DLD1 (cell line): ENCODE measurements around the gene CEP170.
"Not testable (repeated sequence)": the region's sequence is repeated elsewhere in the genome, so short reads cannot be mapped to it uniquely, and the experiment has no call there.

Experiments used
- in situ Hi-C: cut with HindIII; loops from 2 replicates; pipeline ENCODE4 v1.10.0; 2017; ENCODE audit warnings: low sequenced_read_pairs

The CEP170 gene

DNA sequence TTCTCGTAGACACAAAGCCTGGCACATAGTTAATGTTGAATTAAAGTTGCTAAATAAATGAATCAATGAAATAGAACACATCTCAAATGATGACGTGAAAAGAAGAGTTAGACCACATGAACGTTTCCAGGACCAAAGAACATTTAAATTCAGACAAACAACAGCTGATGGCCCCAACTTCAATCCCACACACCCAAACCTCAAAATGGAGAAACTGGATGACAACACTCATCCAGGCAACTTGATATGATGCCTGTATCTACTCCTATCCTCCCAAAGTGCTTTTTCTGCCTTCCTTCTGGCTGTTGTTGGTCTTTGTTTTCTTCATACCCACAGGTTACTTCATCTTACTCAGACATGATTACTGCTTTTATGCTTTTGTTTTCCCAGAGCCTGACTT, 71.9 kb downstream of the CEP170 start:
- in situ Hi-C loops, result not testable (repeated sequence)

- in situ Hi-C loops, result no loop called here
Measured at GRCh38 chr1:243179720-243180119, 75.4 kb downstream of the CEP170 start.

GRCh38 chr1:243177792-243178191, 77.3 kb downstream of the CEP170 start:
- in situ Hi-C loops, result not testable (repeated sequence)

DNA sequence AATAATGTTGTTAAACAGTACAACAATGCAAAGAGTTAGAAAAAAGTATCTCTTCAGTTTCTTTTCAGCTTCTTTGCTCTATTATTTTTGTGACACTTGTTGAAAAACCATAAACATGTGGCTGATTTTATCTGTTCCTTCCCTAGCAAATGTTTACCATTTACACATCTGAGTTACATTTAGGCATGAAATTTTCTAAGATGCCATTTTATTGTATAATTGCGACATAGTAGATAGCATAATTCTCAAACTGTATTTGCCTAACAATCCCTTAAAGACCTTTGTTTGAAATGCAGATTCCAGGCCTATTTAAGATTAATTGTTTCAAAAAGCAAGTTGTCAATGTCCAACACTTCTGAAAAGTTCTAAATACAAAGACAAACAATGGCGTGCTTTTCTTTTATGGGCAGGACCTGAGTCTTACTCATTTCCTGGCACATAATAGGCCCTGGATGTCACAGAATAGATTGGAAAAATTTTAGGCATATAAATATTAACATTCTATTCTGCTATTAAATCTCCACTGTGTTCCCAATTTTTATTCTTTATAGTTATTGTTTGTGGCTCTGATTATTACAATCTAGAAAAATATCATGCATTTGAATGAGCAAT, 81.2 kb downstream of the CEP170 start:
- in situ Hi-C loops, result not testable (repeated sequence)

DNA sequence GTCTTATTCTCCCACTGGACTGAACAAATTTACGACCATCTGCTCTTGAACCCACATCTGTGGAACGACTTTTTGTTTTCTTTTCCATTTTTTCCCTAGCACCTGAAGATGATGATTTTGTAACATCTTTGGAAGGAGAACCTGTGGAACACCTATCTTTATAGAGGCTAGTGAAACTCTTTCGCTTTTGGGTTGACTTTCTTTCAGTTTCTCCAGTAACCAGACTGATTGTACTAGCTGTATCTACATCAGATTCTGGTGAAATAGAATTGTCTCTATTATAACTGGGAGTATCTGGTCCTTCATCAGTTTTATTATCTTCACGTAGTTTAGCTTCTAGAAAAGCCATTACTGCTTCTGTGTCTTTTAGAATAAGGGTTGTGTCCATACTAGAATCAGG, 90.2 kb downstream of the CEP170 start:
- in situ Hi-C loops, result not testable (repeated sequence)

DNA sequence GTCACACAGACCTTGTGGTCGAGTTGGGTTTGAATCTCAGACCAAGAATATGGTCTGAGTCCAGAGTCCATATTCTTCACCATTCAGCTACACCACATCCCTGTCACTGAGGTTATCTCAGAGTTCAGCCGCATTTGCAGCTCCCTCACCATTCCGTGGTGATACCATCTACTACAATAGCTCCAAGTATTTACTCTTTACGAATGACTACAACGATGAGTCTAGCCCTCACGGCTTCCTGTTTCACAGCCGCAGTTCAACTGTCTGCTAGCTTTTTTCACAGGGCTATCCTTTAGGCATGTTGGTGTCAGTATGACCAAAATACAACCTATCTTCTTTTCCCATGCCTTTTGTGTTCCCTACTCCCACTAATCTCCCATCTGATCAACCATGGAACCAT, 104.2 kb downstream of the CEP170 start:
- in situ Hi-C loops, result not testable (repeated sequence)

GRCh38 chr1:243149120-243149519, 106.0 kb downstream of the CEP170 start:
- in situ Hi-C loops, result not testable (repeated sequence)

DNA sequence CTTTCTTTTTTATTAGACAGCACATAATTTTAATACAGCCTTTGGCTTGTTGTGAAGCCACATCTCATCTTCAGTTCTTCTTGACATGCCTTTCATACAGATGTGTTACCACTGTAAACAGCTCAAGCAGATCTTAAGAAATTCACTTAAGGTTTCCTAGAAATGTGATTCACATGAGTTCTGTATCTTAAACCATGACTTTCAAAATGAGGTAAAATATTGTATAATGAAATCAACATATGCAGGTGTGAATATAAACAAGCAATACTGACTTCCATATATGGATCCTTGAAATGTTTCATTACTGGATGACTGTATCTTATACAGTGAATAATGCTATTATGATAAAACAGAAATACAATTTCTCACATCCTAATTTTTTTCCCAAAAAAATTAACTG, 107.7 kb downstream of the CEP170 start:
- in situ Hi-C loops, result not testable (repeated sequence)

DNA sequence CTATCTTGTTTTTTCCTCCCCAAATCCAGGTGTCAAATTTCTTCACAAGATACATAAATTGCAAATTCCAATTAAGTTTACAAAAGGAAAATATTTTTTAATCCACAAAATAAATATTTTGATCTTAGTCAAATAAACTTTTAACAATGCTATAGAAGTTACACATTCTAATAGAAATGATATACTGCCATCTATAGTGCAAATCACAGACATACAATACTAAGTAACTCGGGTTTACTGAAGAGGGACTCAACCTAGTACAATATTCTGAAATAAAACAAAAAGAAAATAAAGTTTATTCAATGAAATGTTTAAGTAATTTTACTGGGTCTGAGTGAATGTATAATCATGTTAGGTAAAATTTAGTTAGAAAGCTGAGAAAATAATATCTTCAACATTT, 114.6 kb downstream of the CEP170 start:
- in situ Hi-C loops, result not testable (repeated sequence)

DNA sequence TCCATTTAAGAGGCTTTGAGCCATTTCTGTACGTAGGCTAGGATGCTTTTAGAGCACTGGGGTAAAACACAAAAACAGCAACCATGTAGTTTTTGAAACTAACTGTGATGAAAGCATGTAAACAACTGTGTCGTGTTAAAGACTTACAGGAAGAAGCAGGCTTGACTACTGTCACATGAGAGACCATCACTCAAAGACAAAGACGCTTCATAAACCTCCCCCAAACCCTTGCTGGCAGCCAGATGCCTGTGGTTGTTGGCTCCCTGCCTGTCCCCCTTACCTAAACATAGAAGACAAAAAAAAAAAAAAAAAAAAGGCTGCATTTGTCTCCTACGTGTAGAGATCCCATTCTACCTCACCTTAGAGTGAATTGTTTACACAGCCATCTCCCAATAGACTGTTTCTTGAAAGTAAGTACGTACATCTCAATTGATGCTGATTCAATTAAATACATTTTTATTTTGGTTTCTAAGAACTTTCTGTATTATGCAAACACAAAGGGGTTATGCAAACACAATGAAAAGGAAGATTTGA, 132.1 kb downstream of the CEP170 start:
- in situ Hi-C loops, result not testable (repeated sequence)

DNA sequence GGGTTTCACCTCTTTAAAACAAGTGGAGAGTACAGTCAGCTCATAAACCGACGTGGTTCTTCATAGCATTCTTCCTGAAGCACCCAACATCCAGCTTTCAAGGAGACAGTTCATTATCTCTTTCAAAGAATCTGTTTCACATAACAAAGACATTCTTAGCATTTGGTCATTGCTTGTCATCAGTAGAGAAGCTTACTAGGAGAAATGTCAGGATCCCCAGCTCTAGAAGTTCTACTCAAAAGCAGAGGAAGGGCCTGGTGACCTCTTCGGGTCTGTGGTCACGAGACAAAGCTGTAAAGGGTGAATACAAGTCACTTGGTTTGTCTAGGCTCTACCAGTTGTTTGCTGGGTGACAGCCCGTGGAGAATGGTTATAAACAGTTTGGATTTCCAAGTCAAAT, 133.1 kb downstream of the CEP170 start:
- in situ Hi-C loops, result not testable (repeated sequence)

GRCh38 chr1:243118601-243119322, 136.3 kb downstream of the CEP170 start:
- in situ Hi-C loops, result not testable (repeated sequence)

DNA sequence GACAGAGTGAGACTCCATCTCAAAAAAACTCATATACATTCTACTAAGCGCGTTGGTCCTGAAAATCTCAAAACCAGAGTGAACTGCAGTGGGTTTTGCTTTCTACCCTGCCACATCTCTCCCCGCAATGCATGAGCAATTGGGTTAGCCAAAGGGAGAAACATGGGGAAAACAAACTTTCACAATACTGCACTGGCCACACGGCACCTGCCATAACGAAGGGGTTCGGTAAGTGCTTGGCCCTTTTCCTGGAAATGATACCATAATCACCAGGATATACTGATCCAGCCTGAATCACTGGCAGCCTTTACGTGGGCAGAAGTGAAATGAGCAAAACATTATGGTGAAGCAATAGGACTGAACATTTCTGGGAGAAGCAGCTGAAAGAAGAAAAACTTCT, 138.9 kb downstream of the CEP170 start:
- in situ Hi-C loops, result not testable (repeated sequence)

- in situ Hi-C loops, result not testable (repeated sequence)
Measured at GRCh38 chr1:243114769-243115168, 140.3 kb downstream of the CEP170 start.

DNA sequence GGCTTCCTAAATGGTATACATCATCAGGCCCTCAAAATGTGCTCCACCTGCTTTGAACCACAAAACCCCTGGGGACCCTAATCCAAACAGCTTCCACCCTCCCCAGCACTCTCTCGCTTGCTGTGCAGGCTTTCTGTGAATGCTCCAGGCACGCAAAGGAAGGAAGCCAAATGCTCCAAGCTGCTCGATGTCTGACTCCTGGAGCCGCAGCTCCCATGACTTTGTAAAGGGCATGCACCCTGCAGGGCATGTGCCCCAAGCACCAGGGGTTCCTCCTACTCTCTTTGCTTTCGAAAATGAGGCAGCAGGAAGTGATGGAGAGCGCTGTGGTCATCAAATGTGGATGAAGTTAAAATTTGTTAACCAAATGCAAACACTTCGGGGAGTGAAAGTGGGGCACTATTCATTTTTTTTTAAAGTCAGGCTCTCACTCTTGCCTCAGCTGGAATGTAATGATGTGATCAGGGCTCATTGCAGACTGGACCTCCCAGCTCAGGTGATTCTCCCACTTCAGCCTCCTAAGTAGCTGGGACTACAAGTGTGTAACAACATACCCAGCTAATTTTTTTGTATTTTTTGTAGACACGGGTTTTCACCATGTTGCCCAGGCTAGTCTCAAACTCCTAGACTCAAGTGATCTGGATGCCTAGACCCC, 140.9 kb downstream of the CEP170 start:
- in situ Hi-C loops, result not testable (repeated sequence)

DNA sequence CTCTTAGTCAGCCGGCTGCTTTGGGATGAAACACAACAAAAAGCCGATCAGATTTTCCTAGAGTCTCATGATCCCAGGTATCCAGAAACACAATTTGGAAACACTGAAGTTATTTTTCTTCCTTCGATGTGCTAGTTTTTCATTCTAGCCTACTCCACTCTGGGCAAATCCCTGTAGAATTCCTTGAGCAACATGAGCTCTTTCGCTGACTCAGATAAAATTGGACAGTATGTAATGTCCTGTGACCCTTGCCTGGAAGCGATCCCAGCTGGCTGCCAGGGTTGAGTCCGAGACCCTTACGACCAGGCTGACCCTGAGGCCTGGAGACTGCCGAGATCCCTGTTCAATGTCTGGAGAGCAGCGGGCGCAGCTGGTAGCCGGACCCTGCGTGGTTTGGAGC, 147.9 kb downstream of the CEP170 start:
- in situ Hi-C loops, result not testable (repeated sequence)

DNA sequence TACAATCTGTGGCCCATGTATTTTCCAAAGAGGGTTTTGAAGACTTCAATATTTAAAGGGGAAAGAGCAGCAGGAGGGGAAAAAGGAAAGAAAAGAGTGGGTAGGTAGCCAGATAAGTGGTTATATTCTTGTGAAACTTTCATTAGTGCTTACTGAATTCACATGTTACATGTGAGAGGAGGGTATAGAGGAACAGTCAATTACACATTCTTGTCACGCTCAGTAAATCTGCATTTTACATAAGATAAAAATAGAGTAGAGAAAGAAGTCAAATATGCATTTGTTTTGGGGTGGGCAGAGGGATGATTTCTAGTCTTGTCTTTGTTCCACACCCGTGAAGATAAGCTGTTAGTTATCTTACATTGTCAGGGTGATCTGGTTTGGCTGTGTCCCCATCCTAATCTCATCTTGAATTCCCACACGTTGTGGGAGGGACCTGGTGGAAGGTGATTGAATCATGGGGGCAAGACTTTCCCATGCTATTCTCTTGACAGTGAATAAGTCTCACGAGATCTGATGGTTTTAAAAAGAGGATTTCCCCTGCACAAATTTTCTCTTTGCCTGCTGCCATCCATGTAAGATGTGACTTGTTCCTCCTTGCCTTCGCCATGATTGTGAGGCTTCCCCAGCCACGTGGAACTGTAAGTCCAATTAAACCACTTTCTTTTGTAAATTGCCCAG, 149.3 kb downstream of the CEP170 start:
- in situ Hi-C loops, result not testable (repeated sequence)

DNA sequence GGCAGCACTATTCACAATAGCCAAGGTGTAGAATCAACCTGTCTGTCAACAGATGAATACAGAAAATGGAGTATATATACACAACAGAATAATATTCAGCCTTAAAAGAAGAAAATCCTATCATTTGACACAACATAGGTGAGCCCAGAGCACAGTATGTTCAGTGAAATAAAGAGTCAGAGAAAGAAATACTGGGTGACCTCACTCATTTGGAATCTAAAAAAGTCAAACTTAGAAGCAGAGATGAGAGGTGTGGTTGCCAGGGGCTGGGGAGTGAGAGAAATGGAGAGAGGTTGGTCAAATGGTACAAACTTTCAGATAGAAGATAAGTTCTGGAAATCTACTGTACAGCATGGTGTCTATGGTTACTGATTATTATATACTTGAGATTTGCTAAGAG, 150.0 kb downstream of the CEP170 start:
- in situ Hi-C loops, result not testable (repeated sequence)

DNA sequence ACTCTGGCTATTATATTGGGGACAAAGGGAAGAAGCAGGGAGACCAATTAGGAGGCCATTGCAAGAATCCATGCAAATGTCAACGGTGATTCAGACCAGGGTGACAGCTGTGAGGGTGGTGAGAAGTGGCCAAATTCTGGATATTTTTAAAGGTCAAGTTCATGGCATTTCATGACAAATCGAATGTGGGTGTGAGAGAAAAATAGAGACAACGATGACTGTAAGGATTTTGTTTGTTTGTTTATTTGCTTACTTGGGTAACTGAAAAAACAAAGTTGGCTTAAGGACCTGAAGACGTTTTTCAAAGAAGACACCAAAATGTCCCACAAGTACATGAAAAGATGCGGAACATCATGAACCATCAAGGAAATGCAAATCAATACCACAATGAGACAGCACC, 150.6 kb downstream of the CEP170 start:
- in situ Hi-C loops, result not testable (repeated sequence)

GRCh38 chr1:243101551-243102050, 153.5 kb downstream of the CEP170 start:
- in situ Hi-C loops, result not testable (repeated sequence)

- in situ Hi-C loops, result not testable (repeated sequence)
Measured at GRCh38 chr1:243087368-243087767, 167.7 kb downstream of the CEP170 start.
